Hypothalamus (tissue), 51 donors: ENCODE measurements around the gene CDKN1C.

Experiments
- DNase-seq, 51 donors: peaks; one replicate each; lab custom pipeline; 2025; lab: John Stamatoyannopoulos, UW

Gene CDKN1C

DNA sequence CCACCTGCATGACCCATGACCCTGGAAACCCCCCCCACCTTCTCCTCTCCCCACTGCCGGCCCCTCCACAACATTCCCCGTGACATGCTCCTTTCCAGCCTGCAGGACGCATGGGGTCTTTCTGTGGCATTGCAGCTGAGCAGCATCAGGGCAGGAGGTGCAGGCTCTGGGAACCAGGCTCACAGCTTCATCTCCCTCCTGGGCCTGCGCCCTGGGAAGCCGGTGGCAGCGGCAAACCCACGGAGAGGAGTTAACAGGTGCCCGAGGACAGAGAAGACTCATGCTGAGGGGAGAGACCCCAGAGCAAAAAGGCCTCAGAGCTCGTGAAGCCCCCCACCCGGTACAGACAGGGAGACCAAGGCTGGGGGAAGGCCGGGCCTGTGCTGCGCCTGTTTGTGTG lies 32.2 kb downstream of the CDKN1C start:
- DNase-seq, result no peak

DNA sequence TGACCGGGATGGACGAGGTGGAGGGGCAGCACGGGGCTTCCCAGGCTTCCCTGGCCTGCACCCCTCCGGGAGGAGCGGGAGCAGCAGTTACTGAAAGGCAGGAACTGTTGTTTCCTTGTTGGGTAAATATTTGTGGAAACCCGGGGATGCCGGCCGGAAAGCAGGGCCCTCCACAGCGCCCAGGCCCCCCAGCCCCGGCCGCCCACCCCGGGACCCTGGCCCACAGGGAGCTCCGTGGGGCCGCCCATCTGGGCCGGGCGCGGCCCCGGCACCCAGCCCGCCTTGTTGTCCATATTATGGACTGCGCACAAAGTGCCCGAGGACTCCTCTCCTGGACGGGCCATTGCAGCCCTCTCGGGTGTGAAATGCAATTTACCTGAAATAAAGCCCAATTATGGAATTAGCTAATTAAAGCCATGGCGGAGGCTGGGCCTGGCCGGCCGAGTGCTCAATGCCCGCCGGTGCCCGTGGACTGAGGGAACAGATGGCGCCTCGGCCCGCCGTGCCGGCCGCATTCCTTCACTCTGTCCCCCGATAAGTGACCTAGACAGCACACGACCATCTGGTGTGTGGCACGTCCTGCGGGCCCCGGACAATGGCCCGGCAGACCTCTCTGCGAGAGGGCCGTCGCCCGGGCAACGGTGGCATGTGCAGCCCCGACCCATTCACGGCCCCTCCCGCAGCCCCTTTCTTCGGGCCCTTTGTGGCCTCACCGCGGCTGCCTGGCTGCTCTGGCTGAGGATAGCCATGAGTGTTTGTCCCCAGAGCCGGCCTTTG lies 35.4 kb downstream of the CDKN1C start:
- DNase-seq, result no peak

DNA sequence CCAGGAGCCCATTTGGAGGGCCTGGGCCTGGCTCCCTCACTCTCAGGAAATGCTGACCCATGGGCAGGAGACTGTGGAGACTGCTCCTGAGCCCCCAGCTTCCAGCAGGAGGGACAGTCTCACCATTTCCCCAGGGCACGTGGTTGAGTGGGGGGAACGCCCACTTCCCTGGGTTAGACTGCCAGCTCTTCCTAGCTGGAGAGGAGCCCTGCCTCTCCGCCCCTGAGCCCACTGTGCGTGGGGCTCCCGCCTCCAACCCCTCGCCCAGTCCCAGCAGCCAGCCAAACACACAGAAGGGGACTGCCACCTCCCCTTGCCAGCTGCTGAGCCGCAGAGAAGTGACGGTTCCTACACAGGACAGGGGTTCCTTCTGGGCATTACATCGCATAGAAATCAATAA lies 37.1 kb downstream of the CDKN1C start:
- DNase-seq, result no peak

GRCh38 chr11:2847561-2847960 lies 38.0 kb downstream of the CDKN1C start:
- no peak for DNase-seq

- DNase-seq, result no peak
Measured at GRCh38 chr11:2846470-2846869, 39.1 kb downstream of the CDKN1C start.

DNA sequence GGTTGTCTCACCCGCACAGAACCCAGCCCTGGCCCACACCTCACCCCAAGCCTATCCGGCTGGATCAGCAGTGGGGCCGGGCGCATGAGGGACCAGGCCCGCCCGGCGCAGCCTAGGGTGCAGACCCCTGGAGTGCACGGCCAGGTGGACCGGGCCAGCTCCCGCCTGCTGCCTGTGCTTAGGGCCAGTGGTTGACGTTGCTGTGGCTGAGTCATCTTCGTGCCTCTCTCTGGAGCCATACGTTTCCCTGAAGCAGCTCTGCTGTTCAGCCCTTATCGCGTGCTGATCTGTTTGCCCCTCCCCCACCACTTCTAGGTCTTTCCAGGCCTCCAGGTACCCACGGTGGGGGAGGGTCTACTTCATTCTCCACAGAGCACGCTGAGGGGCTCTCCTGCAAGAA lies 39.5 kb downstream of the CDKN1C start:
- no peak for DNase-seq

- DNase-seq, result no peak
Measured at GRCh38 chr11:2844996-2845395, 40.6 kb downstream of the CDKN1C start.

DNA sequence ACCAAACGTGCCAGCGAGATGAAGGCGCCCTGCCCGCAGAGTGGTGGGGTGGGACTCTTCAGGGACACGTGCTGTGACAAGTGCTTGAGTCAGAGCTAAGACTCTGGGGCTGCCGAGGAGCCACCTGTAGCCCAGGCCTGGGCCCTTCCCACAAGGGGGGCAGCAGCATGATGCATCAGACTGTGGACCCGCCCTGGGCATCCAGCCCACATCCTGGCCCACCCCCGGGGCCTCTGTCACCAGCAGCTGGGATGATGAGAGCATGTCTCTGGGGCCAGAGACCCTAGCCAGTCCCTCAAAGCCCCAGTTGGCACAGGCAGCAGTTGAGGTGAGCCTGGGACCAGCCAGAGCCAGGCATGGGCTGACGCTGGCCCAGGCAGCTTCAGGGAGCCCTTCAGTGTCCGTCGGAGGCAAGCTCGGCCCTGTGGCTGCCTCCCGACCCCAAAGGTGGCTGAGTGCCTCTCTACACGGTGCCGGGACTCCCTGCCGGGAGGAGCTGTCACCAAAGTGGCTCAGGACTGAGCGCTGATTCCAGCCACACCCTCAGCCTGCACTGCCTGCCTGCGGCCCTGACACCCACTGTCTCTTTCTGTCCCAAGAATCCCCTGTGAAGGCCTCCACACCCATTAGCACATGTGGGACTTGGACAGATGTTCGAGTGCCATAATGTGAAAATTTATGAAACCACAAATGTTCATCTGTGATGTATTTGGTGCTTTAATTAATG lies 41.3 kb downstream of the CDKN1C start:
- DNase-seq, result no peak

GRCh38 chr11:2843551-2843950 lies 42.0 kb downstream of the CDKN1C start:
- DNase-seq, result no peak

DNA sequence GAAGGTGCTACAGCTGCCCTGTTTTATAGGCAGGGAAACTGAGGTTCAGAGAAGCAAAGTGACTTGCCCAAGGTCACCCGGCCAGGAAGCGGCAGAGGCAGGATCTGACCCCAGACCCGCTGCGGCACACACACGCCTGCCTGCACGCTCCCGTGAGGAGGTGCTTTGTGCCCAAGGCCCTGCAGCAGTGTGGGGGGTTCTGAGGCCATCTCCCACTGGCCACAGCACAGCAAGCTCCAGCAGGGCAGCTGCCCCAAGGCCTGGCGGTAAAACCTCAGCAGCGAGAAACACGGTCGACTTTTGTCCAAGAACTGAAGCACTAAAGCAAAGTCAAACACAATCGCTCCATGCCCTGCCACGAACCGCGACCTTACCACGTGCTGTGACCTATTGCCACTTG lies 42.7 kb downstream of the CDKN1C start:
- DNase-seq, result no peak

DNA sequence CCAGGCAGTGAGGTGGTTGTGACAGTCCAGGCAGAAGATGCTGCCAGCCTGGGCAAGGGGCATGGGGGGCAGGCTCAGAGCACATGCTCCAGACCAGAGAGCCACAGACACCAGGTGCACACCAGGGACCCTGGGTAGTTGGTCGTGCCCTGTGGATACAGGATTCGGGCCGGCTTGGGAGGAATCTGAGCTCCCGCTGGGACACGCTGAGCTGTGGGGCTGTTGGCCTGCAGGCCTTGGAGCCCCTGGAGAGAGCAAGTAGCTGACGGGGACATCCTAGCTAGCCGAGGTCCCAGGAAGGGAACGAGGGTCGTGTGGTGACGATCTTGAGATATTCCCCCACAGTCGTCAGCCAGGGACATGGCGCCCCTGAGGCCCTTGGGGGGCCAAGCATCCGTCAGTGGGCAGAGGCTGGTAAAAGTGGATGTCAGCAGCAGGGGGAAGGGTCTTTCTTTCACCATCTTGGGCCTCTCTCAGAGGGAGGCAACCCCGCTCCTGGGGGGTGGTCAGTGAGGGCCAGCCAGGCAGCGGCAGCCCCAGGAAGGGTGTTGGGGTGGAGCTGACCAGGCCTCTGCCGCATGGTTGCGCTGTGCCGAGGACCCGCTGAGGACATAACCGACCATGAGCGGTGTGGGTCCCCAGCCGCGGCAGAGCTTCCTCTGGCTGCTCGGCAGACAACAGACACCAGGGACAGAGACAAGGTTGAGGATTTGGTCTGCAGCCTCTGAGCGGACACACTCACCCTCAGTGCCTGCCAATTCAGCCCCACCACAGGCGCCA lies 44.0 kb downstream of the CDKN1C start:
- no peak for DNase-seq

- DNase-seq, result no peak
Measured at GRCh38 chr11:2839395-2839943, 46.1 kb downstream of the CDKN1C start.

DNA sequence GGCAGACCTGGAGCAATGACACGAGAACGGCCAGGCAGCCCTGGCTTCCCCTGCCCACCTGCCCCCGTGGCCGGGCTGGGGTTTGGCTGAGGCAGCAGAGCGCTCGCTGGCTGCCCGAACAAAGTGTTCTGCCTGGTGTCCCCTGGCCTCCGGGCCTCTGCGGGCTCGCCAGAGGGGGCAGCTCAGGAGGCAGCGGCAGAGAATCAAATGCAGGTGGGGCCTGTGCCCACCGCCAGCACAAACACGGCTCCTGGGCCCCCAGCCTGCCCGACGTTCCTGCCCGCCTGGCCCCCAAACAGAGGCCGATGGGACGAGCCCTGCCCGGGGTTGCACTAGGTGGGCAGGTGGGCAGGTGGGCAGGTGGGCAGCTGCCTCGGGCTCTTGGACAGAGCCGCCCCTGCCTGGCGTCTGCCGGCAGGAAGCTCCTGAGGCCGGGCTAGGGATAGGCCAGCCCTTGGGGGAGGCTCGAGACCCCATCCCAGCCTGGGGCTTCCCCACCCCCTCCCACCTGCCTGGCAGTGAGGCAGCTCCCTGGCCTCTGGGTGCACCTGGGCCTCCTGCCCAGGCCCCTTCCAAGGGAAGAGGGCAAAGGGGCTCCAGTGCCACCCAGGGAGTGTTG lies 46.8 kb downstream of the CDKN1C start:
- DNase-seq, result no peak

DNA sequence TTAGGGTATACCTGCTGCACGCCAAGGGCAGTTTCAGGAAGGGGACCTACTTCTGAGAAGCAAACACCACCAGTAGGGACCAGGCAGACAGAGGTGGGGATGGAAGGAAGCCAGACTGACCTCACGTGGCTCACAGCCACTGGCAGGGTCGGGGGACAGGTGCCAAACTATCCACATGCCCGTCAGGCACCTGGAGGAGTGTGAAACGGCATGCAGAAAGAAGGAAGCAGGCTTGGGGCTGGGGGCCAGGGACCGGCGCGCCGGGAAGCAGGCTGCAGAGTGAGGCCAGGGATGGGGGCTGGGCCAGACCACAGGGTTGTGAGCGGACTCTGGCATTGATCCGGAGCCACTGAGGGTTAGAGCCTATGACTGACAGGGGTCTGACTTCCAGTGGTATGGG lies 47.5 kb downstream of the CDKN1C start:
- no peak for DNase-seq

- DNase-seq, result no peak
Measured at GRCh38 chr11:2837651-2838050, 47.9 kb downstream of the CDKN1C start.

DNA sequence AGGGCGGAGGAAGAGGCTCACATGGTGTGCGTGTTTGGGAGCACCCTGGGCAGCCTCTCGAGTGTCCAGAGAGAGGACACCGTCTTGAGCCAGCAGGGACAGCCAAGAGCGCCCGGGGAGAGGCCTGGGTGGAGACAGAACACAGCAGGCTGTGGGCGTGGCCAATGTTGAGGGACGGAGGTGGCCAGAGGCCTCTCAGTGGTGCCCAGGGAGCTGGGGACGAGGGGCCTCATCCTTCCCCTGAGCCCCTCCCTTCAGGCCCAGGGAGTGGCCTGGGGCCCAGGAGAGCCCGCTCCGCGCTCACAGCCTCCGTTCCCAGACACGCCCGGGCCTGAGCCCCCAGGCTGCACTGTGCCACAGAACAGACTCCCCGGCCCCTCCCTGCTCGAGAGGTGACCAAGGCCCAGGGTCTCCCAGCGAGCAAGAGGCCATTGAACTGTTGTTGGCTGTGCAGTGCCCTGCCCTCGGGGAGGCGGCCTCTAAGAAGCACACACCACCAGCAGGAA lies 48.4 kb downstream of the CDKN1C start:
- peak in 3 of 51 donors; percentile 3 to 11 (median 8) for DNase-seq

DNA sequence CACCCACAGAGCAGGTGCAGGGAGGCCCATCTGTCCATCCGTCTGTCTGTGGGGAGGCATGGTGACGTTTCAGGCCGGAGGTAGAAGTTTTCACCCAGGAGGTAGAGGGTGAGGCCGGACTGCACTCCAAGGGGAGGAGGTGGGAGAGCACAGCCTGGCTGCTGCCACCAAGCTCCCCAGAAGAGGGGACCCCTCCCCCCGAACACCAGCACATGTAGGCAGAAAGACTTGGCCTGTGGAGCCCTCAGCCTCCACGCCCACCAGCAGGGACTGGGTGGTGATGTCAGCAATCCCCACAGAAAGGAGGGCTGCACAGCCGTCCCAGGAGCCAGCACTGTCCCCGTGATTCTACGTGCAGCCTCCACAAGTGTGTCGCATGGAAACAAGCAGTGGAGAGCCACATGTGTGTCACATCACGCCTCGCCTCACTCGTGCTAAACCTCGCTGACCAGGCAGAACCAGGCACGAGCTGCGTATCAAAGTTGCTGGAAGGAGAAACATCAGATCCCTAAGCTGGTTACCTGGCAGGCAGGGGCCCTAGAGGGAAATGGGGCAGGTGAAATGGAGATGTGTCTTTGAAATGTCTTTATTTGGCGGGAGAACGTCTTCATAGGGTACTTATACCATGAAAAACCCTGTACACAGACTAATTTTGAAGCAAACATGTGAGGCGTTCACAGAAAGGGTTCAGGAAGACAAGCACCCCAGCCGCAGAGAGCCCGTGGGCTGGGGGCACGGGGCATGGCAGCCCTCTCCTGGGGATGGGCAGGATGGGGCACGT lies 49.1 kb downstream of the CDKN1C start:
- no peak for DNase-seq

- no peak for DNase-seq
Measured at GRCh38 chr11:2835751-2836150, 49.8 kb downstream of the CDKN1C start.

GRCh38 chr11:2835296-2835695 lies 50.3 kb downstream of the CDKN1C start:
- DNase-seq, result no peak
